HepG2 (cell line): ENCODE results near the gene HLCS. TPM values are rescaled to one million over a fixed set of nuclear protein-coding genes. Genes with fewer than 3 reads are reported as not detected.

ENCODE experiments used
- CC2D1A ChIP-seq: sonication (generic); formaldehyde crosslinking; IDR thresholded peaks from 2 replicates; pipeline ENCODE4 v1.8.1; 2023; ENCODE audit warnings: mild to moderate bottlenecking, missing genetic modification reagents
- HMGXB3 ChIP-seq: sonication (generic); formaldehyde crosslinking; IDR thresholded peaks from 2 replicates; pipeline ENCODE4 v1.4.0; 2020; ENCODE audit warnings: missing genetic modification reagents, borderline replicate concordance
- HOXA5 ChIP-seq: sonication (generic); formaldehyde crosslinking; IDR thresholded peaks from 2 replicates; pipeline ENCODE4 v1.4.0; 2020; ENCODE audit warnings: missing genetic modification reagents
- PITX1 ChIP-seq: sonication (generic); formaldehyde crosslinking; IDR thresholded peaks from 2 replicates; pipeline ENCODE4 v1.5.1; 2020; ENCODE audit warnings: mild to moderate bottlenecking, missing genetic modification reagents
- SNAPC4 ChIP-seq: sonication (generic); formaldehyde crosslinking; IDR thresholded peaks from 2 replicates; pipeline ENCODE4 v1.4.0; 2020; ENCODE audit warnings: mild to moderate bottlenecking, missing genetic modification reagents
- ZNF318 ChIP-seq: sonication (generic); formaldehyde crosslinking; IDR thresholded peaks from 2 replicates; pipeline ENCODE4 v1.4.0; 2020; ENCODE audit warnings: mild to moderate bottlenecking, missing genetic modification reagents
- ZNF703 ChIP-seq: sonication (generic); formaldehyde crosslinking; IDR thresholded peaks from 2 replicates; pipeline ENCODE4 v1.5.1; 2020; ENCODE audit warnings: missing genetic modification reagents, mild to moderate bottlenecking, moderate library complexity, borderline replicate concordance
- polyA plus RNA-seq, 8 experiments: library from polyadenylated mRNA; depleted of rRNA in 3 of 8; stranded (reverse) in 7 of 8; unstranded in 1 of 8; fragments of >200 nt; fragmentation: Illumina TruSeq in 4 of 8; extraction: Trizol in 4 of 8; gene quantifications; 2 replicates each; pipeline versions ENCODE4 v1.2.1 to v1.2.3, GENCODE V29; 2011 to 2016; ENCODE audit warnings: low read depth in 4 of 8, missing spikeins in 1 of 8, mixed read lengths in 1 of 8; ENCODE audit not compliant: insufficient read depth in 1 of 8
- total RNA-seq, 5 experiments: library from RNA; depleted of rRNA; stranded (reverse); fragments of >200 nt; fragmentation: Illumina TruSeq; extraction: Trizol; gene quantifications; 2 replicates each; pipeline ENCODE4 v1.2.3, GENCODE V29; 2016; ENCODE audit warnings: low read depth in 1 of 5

The HLCS gene
- total and polyA plus RNA-seq, 2 of the 13 experiments (the other 11 are each of a cell fraction or from before 2014, with no cell fraction given) = 7.9 to 12.3 TPM

- no peak for TF ChIP-seq HMGXB3
- no peak for TF ChIP-seq HOXA5 (CRISPR knock-in tag)
- no peak for TF ChIP-seq ZNF318 (CRISPR knock-in tag)
- TF ChIP-seq CC2D1A = 0 out of 2 replicates have a peak, but pooled peaks have one; percentile 31
- TF ChIP-seq ZNF703 (CRISPR knock-in tag) = no peak
- TF ChIP-seq PITX1 (CRISPR knock-in tag) = peak; percentile 5; the same call in 1 of the 2 replicates
- TF ChIP-seq SNAPC4 (CRISPR knock-in tag) = no peak
Observed at GRCh38 chr21:36990508-36991205, 24.2 kb upstream of the HLCS start (continued).
